GM18505 (cell line): ENCODE measurements around the gene PHKA2.

Source experiments
- ATAC-seq: cut with Tn5 transposase; IDR thresholded peaks from one replicate; pipeline ENCODE4 v1.9.1; 2021; ENCODE audit not compliant: unreplicated experiment
- POLR2A ChIP-seq: IDR thresholded peaks from 4 replicates; pipeline ENCODE4 v1.6.1; 2011; ENCODE audit warnings: borderline replicate concordance; ENCODE audit not compliant: insufficient read depth, insufficient read length; ENCODE audit errors: extremely low read depth

PHKA2 gene

DNA sequence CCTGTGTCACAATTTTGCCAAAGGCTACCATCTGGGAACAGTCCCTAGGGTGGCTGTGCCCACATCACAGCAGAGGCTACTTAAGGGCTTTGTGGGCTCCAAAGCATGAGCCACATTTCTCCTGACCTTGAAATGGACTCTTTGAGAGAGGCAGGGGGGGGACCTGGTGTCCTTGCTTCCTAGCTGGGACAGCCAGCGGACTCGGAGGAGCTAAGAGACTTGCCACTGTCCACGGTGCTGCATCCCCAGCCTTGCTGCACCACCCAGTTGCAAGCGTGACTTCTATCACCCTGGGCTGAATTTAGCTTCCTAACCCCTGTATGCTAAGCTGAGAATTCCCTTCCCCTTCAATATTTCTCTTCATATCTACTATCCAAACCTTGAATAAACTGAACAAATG, 99.0 kb downstream of the PHKA2 start:
- ATAC-seq, result no peak
- no peak for TF ChIP-seq POLR2A

DNA sequence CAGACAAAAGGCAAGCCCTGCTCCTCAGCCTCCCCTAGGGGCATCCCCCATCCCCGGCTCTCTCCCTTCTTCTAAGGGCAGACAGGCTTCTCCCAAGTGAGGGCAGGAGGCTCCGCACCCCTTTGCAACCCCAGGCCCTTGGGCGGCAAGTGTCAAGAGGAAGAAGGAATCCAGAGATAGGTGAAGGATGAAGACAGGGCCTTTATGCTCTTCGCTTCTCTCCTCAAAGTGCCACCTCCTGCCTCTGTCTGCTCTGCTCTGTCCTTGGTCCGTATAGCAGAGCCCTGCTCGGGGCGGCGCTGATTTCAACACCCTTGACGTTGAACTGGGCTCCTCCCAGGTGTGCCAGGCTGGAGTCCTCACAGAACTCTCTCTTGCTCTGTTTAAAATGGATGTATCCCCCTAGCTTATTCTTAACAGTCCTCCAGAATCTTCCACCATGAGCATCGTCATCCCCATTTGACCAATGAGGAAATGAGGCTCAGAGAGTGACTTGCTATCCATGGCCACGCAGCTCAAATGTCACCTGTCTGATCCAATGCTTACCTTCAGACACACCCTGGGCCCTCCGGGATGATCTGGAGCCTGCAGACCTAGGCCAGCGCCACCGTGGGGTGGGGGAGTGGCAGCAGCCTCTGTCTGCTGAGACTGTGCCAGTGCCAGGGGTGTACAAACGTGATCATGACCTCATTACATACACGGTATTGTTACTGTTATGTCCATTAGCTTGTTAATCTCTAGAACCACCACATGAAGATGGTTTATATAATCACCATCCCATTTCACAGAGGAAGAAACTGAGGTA, 99.8 kb downstream of the PHKA2 start:
- ATAC-seq, result no peak
- TF ChIP-seq POLR2A, result no peak

DNA sequence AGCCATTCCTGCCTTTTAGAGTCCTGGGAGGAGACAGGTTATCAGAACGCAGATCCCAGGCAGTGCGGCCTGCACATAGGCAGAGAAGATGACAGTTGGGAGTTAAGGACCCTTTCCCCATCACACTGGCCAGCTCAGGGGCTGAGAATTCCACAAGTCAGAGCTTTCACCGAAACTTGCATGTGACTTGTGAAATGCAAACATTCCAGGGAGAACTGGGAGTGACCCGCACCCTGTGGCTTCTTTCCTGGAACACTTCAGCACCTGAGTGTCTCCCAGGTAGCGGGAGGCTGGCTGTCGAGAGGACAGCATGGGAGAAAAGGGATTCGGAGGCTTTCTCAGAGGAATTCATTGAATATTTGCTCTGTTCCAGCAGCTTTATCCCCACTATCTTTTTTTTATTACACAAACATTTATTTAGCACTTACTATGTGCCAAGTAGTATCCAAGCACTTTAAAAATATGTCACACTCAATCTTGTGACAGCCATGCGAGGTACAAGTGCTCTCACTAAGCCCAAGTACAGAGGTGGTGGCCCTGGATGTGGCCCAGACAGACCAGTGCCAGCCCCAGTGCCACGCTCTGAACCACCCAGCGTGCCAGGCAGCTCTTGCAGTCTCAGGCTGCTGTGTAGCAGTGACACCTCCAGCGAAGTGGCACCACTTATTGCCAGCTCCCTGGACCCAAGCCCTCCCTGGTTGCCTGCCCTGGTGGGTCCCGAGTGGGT, 100.5 kb downstream of the PHKA2 start:
- no peak for ATAC-seq

DNA sequence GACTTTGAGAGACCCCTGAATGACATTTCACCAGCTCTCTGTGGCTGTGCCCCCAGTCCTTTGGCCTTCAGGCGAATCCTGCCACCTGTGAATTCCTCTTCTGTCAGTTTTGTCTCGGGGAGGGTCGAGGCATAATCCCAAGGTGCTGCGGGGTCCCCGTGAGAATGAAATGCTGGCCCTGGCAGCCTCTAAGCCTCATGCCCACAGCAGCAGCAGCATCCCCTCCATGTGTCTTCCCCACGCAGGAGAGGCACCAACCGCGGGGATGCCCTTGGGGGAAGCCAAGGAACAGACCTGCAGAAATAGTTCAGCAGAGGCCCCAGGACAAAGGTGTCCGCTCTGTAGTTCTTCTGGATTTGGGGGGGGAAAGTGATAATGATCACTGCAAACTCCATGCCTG, 104.8 kb downstream of the PHKA2 start:
- no peak for TF ChIP-seq POLR2A
- ATAC-seq, result no peak

More for the DNA sequence above, 100.5 kb downstream of the PHKA2 start:
- no peak for TF ChIP-seq POLR2A

DNA sequence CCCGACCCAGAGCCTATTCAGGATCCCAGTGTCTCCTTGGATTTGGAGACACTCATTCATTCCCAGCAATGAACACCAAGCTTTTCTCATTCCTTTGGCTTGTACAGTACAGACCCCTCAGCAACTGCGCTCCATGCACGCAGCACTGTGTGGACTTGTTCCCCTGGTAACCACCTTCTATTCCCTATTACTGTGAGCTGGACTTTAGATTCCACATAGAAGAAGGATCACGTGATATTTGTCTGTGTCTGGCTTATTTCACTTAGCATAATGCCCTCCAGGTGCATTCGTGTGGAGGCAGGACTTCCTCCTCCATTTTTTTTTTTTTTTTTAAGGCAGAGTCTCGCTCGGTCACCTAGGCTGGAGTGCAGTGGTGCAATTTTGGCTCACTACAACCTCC, 106.4 kb downstream of the PHKA2 start:
- no peak for TF ChIP-seq POLR2A
- ATAC-seq, result no peak

DNA sequence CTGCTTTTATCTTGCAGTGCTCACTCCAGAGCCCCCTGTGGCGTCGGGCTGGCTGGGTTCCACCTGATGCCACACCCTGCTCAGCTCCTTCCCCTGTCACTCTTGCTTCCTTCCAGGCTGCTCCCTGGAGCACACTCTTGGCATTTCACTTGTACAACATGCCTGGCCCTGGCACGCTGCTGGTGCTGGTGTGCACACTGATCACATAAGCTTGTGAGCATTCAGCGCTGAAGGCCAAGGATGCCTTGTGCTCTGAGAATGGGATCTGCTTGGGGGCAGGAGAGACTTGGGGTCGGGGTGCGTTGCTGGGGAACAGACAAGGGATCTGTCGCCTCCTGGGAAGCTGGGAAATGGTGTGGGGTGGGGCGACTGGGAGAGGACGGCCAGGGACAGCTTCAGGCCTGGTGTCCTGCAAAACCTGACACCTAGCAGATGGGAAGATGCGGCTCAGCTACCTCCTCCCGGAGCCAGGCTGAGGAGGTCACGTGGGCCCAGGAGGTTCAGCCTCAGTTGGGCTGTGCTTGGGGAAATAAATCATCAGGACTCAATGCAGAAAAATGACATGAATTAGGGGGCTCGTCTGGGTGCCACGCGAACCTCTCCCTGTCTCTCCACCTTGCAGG, 108.5 kb downstream of the PHKA2 start:
- TF ChIP-seq POLR2A, result no peak
- ATAC-seq, result no peak

DNA sequence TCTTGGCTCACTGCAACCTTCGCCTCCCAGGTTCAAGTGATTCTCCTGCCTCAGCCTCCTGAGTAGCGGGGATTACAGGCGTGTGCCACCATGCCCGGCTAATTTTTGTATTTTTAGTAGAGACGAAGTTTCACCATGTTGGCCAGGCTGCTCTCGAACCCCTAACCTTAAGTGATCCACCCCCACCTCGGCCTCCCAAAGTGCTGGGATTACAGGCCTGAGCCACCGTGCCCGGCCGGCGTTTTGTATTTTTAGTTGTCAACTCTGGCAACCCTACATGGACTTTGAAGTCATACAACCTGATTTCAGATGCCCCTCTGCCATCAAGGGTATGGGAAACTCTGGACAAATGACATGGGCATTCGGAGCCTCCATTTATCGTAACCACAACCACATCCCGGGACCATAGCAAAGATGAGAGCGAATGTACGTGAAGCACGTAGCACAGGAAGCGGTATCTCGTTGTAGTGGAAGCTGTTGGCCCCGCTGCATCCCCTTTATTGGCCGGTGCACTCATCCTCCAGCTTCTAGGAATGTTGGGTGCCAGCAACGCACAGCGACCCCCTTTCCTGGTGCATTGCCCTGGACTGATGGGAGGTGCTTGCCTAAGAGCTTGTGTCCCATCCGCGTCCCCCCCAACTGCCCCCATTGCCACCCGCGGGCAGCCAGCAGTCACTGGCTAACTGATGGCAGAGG, 109.2 kb downstream of the PHKA2 start:
- ATAC-seq, result no peak
- TF ChIP-seq POLR2A, result no peak

DNA sequence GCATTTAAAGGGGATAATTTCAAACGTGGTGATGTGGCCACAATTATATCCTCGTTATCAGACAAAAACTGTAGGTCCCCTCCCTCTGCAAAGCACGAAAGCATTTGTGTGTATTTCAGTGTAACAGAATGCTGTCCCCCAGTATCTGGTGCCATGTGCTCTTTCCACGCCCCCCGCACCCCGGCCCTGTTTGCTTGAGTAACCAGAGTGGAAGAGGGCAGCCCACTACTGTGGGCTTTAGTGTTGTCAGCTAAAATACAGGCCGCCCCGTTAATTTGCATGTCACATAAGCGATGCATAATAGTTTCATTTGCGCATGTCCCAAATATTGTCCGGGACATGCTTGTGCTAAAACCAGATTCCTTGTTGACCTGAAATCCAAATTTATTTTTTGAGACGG, 110.1 kb downstream of the PHKA2 start:
- ATAC-seq, result no peak
- no peak for TF ChIP-seq POLR2A

DNA sequence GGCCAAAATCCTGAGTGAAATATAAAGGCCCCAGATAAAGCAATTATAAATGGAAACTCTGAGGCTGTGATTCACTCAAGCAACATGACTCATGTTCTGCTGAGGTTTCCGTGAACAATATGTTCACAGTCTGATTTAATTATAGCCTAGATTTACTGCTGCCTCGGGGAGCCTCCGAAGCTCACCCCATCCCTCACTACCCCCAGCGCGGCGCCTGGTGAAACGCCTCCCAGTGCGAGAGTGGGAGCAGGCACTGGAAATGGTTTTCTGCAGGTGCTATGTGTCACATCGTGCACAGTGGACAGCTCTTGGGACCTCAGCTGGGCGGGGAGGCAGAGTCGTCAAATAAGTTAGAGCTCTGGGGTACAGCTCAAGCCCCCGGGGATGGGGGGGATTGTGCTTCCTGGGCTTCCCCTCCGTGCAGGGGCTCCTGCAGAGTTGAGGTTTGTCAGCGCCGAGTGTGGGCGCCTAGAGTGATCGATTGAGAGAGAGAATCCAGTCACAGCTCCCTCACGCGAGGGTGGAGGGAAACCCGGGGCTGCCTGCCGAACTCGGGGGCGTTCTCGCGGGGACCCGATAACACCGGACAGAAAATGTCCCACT, 110.6 kb downstream of the PHKA2 start:
- TF ChIP-seq POLR2A, result no peak
- no peak for ATAC-seq

DNA sequence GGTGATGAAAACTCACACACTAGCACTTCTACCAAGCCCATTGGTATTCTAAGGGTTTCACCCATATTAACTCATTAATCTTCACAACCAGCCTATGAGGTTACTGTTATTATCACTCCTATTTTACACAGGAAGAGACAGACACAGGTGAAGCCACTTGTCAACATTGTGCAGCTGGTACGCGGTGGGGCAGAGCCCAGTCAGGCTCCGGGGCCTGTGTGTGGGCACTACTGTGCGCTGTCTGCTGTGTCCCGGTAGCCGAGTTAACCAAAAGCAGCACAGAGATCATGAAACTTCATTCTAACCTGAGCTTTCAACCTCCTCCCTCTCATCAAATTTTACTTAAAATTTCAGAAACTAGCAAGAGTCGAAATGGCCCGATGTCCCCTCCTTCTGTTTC, 111.3 kb downstream of the PHKA2 start:
- ATAC-seq, result no peak
- TF ChIP-seq POLR2A, result no peak

DNA sequence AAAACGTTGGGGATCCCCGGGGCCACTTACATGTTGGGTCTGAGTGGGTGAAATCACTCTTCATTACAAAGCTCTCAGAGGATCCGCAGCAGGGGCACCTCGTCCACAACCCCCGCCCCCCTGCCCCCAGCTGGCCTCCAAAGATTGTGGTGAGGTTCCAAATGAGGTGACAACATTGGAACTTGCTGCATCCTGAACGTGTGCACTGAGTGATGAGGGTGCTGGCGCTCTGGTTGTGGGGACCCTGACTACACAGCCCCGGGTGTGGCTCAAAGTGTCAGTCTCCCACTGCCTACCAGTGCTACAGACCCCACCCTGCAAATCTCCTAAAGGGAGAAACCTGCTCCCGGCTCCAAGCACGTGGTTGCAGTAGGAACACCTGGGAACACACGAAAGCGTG, 111.9 kb downstream of the PHKA2 start:
- TF ChIP-seq POLR2A, result no peak
- ATAC-seq, result no peak

DNA sequence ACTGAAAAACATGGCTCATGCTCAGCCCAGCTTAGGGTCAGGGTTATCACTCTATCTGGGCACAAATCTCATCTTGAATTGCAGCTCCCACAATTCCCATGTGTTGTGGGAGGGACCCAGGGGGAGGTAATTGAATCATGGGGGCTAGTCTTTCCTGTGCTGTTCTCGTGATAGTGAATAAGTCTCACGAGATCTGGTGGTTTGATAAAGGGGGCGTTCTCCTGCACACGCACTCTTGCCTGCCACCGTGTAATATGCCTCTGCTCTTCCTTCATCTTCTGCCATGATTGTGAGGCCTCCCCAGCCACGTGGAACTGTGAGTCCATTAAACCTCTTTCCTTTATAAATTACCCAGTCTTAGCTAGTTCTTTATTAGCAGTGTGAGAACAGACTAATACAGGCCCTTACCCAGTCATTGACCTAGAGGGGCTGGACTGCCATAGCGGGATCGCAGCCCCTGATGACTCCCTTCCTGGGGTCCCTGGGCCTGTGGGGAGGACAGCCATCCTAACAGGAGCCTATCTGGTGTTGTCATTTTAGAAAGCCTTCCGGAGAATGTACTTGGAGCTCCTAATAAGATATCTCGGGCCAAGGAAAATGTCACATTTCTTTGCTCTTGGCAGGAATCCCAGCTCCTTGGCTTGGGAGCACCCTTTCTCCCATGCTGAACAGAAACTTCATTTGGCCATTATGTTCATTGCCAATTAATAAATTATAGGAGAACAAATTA, 112.6 kb downstream of the PHKA2 start:
- TF ChIP-seq POLR2A, result no peak
- no peak for ATAC-seq
